AG10803 (cell line): ENCODE measurements around the gene C1orf56.

Source experiments
- DNase-seq: peaks from one replicate; pipeline ENCODE4 v3.0.0; 2010; ENCODE audit warnings: low read depth
- H3K4me3 ChIP-seq: 2 replicates; pipeline ENCODE4 v1.5.1; 2011; ENCODE audit warnings: mild to moderate bottlenecking, low read length, control low read depth
- CTCF ChIP-seq: conservative IDR thresholded peaks from 2 replicates; pipeline ENCODE4 v1.5.1; 2011; ENCODE audit warnings: mild to moderate bottlenecking, low read length, control low read depth, inconsistent platforms

Gene C1orf56

GRCh38 chr1:151054971-151055547 lies 7.5 kb downstream of the C1orf56 start:
- no peak overlapping the region for H3K4me3 ChIP-seq
- no peak for TF ChIP-seq CTCF
- no peak for DNase-seq

GRCh38 chr1:151055581-151055980 lies 8.0 kb downstream of the C1orf56 start:
- TF ChIP-seq CTCF: no peak
- no peak overlapping the region for H3K4me3 ChIP-seq
- DNase-seq: no peak

- no peak overlapping the region; the same call in 1 of the 2 replicates for H3K4me3 ChIP-seq
- DNase-seq: no peak
- no peak for TF ChIP-seq CTCF
Measured at GRCh38 chr1:151056149-151056548, 8.6 kb downstream of the C1orf56 start.

- DNase-seq: peak; percentile 15
- no peak for TF ChIP-seq CTCF
- H3K4me3 ChIP-seq: peak overlapping the region; percentile 95
Measured at GRCh38 chr1:151058692-151059091, 11.1 kb downstream of the C1orf56 start.

DNA sequence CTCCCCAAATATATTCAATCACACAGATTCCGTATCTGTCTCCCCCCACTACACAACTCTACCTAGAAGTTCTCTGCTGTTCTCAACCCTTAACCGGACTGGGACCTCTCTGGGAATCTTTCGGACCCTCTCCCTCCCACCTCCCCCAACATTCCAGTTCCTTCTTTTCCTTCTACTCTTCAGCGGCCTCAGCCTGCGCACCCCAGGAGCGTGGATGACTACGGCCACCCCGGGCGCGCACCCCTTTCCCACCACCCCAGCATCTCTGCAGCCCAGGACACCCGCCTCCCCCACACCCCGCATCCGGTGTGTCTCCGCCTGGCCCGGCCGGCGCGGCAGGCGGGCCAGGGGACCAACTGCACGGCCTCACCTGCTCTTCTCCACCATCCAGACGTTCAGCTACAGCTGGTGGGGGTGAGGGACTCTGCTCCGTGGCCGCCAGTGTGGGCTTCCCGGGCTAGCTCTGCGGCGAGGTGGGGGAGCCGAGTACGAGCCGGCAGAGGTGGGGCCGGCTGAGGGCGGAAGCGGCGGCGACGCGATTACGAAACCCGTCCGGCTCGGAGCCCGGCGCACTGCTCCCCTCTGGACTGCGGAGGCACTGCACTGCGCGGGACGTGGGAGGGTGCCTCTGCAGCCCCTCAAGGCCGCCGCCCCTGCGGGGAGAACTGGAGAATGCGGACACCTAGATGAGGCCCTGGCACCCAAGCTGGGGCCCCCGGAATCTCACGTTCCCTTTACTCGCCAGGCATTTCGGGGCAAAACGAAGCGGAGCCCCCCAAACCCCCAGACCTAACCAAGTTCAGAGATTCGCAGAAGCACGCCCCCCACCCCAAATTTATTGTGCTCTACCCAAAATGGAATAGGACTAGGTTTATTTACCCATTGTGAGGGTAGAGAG lies 11.8 kb downstream of the C1orf56 start, which contains the start of gene CDC42SE1:
TSS of gene CDC42SE1 (minus strand) at position 514 of the 898 bp plus-strand sequence. CDS start 3,892 bp downstream, outside the sequence.
- peak; percentile 73 for DNase-seq
- peak; percentile 62 for TF ChIP-seq CTCF
- peak within 1 kb of the TSS; percentile 95 for H3K4me3 ChIP-seq

DNA sequence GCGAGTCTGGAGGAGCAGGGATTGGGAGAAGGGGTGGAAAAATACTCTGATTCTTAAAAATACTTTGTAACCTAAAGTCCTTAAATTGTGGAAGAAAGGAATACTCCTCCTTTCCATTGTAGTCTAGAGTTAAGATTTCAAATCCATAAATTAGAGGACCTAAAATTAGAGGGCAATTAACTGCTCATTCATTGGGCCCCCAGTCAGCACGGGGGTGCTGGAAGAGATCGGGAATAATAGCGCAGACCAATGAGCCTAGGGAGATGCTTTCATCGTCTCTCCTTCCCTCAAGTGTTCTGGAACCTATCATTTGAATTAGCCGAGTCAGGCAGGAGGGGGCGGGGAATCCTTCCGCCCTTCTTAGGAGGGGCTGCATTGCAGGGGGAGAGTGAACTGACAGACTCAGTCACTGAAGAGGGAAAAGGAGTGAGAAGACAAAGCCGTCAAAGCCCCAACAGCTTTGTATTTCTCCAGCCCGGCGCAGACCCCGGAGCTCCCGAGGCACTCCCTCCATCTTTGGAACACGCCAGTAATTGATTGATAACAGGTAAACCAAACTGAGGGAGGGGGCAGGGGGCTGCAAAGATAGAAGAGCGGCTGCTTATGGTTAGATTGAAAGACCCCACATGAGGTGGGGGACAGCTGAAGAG lies 12.6 kb downstream of the C1orf56 start, which contains the start of gene MLLT11:
TSS of gene MLLT11 (plus strand) at position 391 of the 650 bp plus-strand sequence. CDS start 6,828 bp downstream, outside the sequence.
- TF ChIP-seq CTCF: no peak
- DNase-seq: peak; percentile 40
- peak within 1 kb of the TSS; percentile 95 for H3K4me3 ChIP-seq
